Measurements from ENCODE around the gene CAPZA2.

Gene CAPZA2

GRCh38 chr7:116862951-116863670 lies 724 bp downstream of the CAPZA2 start:
- DNase-seq (ENCODE audit: low read depth): no peak

DNA sequence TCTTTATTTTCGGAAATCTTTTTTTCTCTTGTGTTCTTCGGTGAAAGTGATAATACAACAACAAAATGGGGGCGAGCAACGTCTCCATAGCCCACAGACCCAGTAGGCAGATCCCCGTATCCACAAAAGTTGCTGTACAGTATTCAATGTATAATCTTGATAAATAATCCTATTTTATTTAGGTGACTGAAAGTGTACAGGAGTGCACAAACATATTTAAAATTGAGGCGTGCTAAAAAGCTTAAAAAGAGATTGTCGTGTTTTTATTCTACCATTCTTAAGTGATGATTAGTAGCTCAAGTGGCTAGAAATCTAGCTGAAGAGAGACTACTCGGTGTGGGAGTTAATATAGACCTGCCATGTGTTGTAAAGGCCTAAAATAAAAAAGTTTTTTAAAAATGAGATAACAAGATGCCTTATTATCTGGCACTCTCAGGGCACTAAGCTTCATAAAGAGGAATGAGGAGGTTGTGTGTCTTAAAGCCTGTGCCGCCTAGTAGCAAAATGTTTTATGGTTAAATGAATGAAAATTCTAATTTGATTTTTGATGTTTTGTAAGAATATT lies 1.6 kb downstream of the CAPZA2 start:
- no peak for DNase-seq (ENCODE audit: low read depth)

DNA sequence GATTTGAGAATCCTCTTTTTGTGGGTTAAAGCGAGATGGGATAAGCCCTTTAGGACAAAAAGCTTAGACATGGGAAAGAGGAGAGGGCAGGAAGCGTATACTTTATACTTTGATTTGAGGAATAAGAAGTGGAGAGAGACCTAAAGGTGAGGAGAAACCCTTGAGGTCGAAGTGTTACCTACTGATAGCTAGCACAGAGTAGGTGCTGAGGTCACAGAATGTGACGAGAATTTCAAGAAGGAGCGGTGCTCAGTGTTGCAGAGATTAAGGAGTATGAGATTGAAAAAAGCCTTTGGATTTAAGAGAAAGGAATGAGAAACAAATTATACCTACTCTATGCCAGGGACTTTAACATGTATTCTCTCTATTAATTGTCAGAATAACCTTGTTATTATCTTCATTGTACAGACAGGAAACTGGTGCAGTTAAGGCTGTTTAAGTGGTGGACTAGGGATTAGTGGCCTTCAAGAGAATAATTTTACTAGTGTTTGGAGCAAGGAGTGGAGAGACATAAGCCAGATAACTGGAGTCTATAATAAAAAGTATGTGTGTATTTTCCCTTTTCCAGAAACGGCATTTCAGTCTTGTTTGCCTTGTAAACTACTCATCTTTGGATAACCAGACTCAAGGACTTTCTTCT lies 8.8 kb downstream of the CAPZA2 start:
- no peak for DNase-seq (ENCODE audit: low read depth)

GRCh38 chr7:116872026-116872425 lies 9.6 kb downstream of the CAPZA2 start:
- DNase-seq (ENCODE audit: low read depth): no peak

DNA sequence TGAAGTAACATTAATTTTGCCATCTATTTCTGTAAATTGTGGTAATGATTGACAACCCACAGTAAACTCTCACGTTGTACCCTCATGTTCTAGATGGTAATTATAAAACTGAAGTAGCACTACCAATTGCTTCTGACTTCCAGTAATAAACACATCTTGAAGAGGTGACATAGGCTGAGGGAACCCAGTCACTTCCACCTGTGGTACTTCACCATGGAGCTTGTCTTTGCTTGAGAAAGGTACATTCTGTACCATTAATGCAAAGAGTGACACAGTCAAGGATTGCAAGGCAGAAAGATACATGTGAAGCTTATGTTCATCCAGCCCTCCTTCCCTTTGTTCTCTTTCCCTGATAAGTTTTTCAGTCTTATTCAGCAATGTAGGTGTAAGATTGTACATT lies 11.2 kb downstream of the CAPZA2 start:
- no peak for DNase-seq (ENCODE audit: low read depth)

GRCh38 chr7:116876664-116877442 lies 14.5 kb downstream of the CAPZA2 start:
- no peak for DNase-seq (ENCODE audit: low read depth)

GRCh38 chr7:116877443-116878217 lies 15.2 kb downstream of the CAPZA2 start:
- DNase-seq (ENCODE audit: low read depth): no peak

DNA sequence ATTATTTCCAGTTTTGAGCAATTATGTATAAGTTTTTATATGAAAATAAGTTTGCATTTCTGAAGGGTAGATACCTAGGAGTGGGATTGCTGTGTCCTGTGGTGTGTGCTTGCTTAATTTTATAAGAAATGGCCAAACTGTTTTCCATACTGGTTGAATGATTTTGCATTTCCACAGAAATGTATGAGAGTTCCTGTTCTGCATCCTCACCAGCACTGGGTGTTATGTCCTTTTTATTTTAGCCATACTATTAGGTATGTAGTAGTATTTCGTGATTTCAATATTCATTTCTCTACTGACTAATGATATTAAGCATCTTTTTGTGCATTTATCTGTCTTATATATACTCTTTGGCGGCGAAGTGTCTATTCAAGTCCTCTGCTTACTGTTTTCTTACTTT lies 22.3 kb downstream of the CAPZA2 start:
- no peak for DNase-seq (ENCODE audit: low read depth)

GRCh38 chr7:116885724-116886123 lies 23.3 kb downstream of the CAPZA2 start:
- DNase-seq (ENCODE audit: low read depth): no peak

DNA sequence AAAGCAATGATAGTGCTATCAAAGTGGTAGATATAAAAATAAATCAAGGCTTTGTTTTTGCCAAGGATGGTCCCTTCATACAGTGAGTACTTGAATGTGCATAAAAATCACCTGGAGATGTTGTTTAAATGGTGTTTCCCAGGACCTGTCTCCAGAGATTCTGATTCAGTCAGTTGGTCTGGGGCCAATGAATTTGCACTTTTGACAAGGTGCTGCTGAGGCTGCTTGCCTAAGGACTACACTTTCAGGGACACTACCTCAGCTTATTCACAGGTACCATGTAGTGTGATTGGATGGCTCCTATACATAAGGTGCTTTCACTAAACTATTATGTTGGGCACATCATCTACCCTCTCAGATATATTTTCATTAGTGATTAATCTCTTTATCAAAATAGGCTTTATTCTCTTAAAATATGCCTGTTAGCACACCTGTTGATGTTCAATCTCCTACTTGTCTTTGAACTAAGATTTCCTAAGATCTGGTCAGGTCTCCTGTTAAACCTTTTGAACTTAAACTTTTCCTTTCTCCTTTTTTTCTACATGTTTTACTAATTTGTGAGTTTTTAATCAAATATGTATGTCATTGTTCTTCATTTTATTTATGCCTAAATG lies 24.3 kb downstream of the CAPZA2 start:
- no peak for DNase-seq (ENCODE audit: low read depth)

GRCh38 chr7:116888895-116889294 lies 26.5 kb downstream of the CAPZA2 start:
- no peak for DNase-seq (ENCODE audit: low read depth)

DNA sequence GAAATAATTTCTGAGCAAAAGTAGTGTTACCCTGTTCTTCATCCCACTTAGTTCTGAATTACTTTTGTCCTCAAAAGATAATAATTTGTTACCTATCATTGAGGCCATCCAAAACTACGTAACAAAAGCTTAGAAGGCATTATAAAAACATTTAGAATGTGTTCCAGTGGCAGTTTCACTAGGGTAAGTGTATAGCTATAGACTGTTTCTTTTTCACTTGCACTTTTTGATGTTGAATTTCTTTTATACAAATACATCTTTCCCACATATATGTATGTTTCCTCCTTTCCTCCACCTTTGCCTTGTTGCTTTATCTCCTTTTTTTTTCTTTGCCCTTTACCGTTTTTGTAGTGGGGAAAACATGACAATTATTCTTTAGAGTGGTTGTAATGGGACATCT lies 33.5 kb downstream of the CAPZA2 start:
- DNase-seq (ENCODE audit: low read depth): no peak

DNA sequence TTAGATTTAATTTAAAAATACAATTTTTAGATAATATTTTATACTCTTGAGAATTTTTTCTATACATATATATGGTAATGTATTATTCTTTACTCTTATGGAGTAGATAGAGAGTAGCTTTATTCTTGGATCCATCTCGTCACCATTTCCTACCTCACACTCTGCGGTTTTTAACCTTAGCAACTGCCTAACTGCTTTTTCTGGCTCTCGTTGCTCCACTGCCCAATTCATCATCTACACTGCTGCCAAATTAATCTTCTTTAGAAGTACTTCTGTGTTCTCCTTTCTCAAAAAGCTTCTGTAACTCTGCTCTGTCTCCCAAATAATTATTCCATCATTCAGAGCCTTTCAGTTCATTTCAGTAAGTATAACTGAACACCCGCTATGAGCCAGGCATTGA lies 35.3 kb downstream of the CAPZA2 start:
- no peak for DNase-seq (ENCODE audit: low read depth)

DNA sequence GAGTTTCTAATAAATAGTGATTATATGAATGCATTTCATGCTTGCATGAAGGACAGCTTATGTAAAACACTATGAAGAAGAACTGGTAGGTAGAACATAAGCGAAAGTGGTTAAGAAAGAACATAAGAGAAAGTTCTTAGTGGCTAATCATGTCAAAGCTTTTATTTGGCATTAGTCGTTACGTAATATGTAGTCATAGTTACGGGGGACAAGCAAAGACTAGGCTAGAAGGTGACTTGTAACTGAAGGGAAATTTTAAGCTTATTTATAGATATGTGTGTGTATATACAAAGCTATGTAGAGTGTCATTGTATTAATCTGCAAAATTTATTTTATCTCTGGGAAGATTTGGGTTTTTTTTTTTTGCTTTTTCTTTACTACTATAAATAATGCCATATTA lies 36.9 kb downstream of the CAPZA2 start:
- no peak for DNase-seq (ENCODE audit: low read depth)

DNA sequence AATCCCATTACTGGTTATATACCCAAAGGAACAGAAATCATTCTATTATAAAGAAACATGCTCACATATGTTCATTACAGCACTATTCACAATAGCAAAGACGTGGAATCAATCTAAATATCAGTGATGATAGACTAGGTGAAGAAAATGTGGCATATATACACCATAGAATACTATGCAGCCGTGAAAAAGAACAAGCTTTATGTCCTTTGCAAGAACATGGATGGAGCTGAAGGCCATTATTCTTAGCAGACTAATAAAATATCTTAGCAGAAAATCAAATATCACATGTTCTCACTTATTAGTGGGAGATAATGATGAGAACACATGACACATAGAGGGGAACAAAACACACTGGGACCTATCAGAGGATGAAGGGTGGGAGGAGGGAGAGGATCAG lies 38.8 kb downstream of the CAPZA2 start:
- DNase-seq (ENCODE audit: low read depth): no peak

DNA sequence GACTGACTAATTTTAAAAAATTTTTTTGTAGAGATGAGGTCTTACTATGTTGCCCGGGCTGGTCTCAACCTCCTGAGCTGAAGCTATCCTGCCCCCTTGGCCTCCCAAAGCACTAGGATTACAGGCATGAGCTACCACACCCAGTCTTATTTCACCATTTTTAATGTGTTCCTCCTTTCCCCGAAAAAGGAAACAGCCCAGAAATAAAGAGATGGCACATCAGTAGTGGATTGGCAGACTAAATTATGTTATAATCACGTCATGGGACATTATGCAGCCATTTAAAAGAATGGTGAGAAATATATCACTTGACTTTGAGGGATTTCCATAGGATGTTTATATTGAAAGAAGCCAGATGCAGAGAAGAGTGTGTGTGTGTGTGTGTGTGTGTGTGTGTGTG lies 40.5 kb downstream of the CAPZA2 start:
- DNase-seq (ENCODE audit: low read depth): no peak

DNA sequence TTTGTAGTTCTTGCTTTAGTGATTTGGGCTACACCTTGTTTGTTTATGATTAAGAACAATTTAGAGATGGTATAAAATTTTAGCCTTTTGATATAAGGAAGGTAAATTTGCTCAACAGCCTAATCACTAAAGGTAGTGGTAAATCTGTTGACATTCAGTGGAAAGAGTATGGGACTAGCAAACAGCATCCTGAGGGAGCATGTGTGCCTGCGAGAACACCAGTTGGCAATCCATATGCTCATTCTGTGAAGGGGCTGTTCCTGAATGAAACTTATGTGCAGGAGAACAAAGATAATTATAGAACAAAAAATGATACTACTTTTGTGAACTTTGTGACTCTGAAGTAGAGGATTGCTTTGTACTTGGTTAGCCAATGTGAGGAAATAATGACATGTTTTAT lies 44.0 kb downstream of the CAPZA2 start:
- no peak for DNase-seq (ENCODE audit: low read depth)

GRCh38 chr7:116910383-116910782 lies 48.0 kb downstream of the CAPZA2 start:
- DNase-seq (ENCODE audit: low read depth): no peak

- DNase-seq (ENCODE audit: low read depth): no peak
Measured at GRCh38 chr7:116911801-116912200, 49.4 kb downstream of the CAPZA2 start.

- no peak for DNase-seq (ENCODE audit: low read depth)
Measured at GRCh38 chr7:116912269-116912909, 50.0 kb downstream of the CAPZA2 start.

- DNase-seq (ENCODE audit: low read depth): no peak
Measured at GRCh38 chr7:116918704-116919103, 56.3 kb downstream of the CAPZA2 start.
